C4-2B (cell line): ENCODE data around the gene EPHA4.

Experiments used
- CTCF ChIP-seq: fragments of 450-650 bp; conservative IDR thresholded peaks from 2 replicates; pipeline ENCODE4 v1.5.1; 2017; ENCODE audit warnings: mild to moderate bottlenecking
- ZFX ChIP-seq: fragments of 450-650 bp; IDR thresholded peaks from 2 replicates; pipeline ENCODE4 v1.6.1; 2017

- TF ChIP-seq CTCF (no peak), ZFX (no peak)
These were observed 145.2 kb downstream of the EPHA4 start for GRCh38 chr2:221426929-221427328.
